Thymus (tissue), 11 donors: ENCODE measurements around the gene PACRG. TPM values are rescaled to one million over a fixed set of nuclear protein-coding genes. Genes with fewer than 3 reads are reported as not detected.

ENCODE experiments used
- DNase-seq, 9 donors: peaks; one replicate each; pipeline ENCODE4 v3.0.0-alpha.2; 2013; ENCODE audit warnings: low spot score in 9 of 9, low read depth in 6 of 9, missing footprints in 1 of 9
- H3K27ac ChIP-seq, 2 donors: one replicate each; pipeline ENCODE4 v1.5.1; 2013; ENCODE audit warnings: control low read depth in 1 of 2, low read depth in 1 of 2, low read length in 1 of 2, mild to moderate bottlenecking in 1 of 2, moderate library complexity in 1 of 2
- H3K27me3 ChIP-seq, 2 donors: one replicate each; pipeline ENCODE4 v1.5.1; 2013; ENCODE audit warnings: low read length in 1 of 2; ENCODE audit not compliant: control insufficient read depth in 2 of 2, insufficient read depth in 1 of 2
- H3K36me3 ChIP-seq, 2 donors: one replicate each; pipeline ENCODE4 v1.5.1; 2013; ENCODE audit warnings: low read length in 1 of 2, mild to moderate bottlenecking in 1 of 2, moderate library complexity in 1 of 2; ENCODE audit not compliant: control insufficient read depth in 2 of 2, insufficient read depth in 2 of 2
- H3K4me1 ChIP-seq, 2 donors: one replicate each; pipeline ENCODE4 v1.5.1; 2013; ENCODE audit warnings: low read length in 2 of 2; ENCODE audit not compliant: control insufficient read depth in 2 of 2, insufficient read depth in 2 of 2
- H3K4me3 ChIP-seq, 2 donors: one replicate each; pipeline ENCODE4 v1.5.1; 2013; ENCODE audit warnings: low read length in 2 of 2, control low read depth in 1 of 2, mild to moderate bottlenecking in 1 of 2
- H3K9me3 ChIP-seq, 2 donors: one replicate each; pipeline ENCODE4 v1.5.1; 2013; ENCODE audit warnings: low read length in 1 of 2, mild to moderate bottlenecking in 1 of 2; ENCODE audit not compliant: control insufficient read depth in 2 of 2, insufficient read depth in 1 of 2
- WGBS: extraction: QIAGEN DNeasy Blood & Tissue Kit; methylation state at CpG from one replicate; pipeline ENCODE4 v1.1.7; 2013; 5-methylcytosine and 5-hydroxymethylcytosine counted together
- polyA plus RNA-seq: library from polyadenylated mRNA; stranded (reverse); fragments of 200-250 nt; gene quantifications from one replicate; pipeline ENCODE4 v1.2.3, GENCODE V29; 2013
- total RNA-seq: library from RNA; stranded (reverse); fragments of 120-200 nt; gene quantifications from one replicate; pipeline ENCODE4 v1.2.4, GENCODE V29; 2013
- donor health status: healthy.

Gene PACRG
- total and polyA plus RNA-seq, 2 donors = 0.42 to 0.62 TPM

GRCh38 chr6:162785632-162786242 lies 58.0 kb downstream of the PACRG start:
- H3K4me1 ChIP-seq = no peaks in the 10 kb centered on the region
- H3K27ac ChIP-seq = no peak overlapping the region
- no peak for DNase-seq
- H3K4me3 ChIP-seq = no peak overlapping the region
- no peaks in the 10 kb centered on the region for H3K36me3 ChIP-seq
- H3K27me3 ChIP-seq = no peaks in the 10 kb centered on the region
- WGBS = 93% methylated on average over 8 of the region's 8 CpGs
- no peaks in the 10 kb centered on the region for H3K9me3 ChIP-seq

GRCh38 chr6:162798546-162799266 lies 70.9 kb downstream of the PACRG start:
- Histone ChIP-seq H3K27ac (no peak overlapping the region), H3K36me3 (no peaks in the 10 kb centered on the region), H3K4me1 (no peaks in the 10 kb centered on the region), H3K9me3 (no peaks in the 10 kb centered on the region), H3K4me3 (no peak overlapping the region), H3K27me3 (no peaks in the 10 kb centered on the region)
- DNase-seq = no peak
- 70% methylated on average over 4 of the region's 4 CpGs for WGBS

GRCh38 chr6:162814426-162814973 lies 86.7 kb downstream of the PACRG start:
- no peaks in the 10 kb centered on the region for H3K4me1 ChIP-seq
- peaks cover 0 to 3% of the 10 kb centered on the region in 2 donors for H3K9me3 ChIP-seq
- H3K27me3 ChIP-seq = no peaks in the 10 kb centered on the region
- H3K27ac ChIP-seq = no peak overlapping the region
- no peak overlapping the region for H3K4me3 ChIP-seq
- WGBS = 94% methylated on average over 10 of the region's 10 CpGs
- DNase-seq = no peak
- H3K36me3 ChIP-seq = no peaks in the 10 kb centered on the region

- Histone ChIP-seq H3K4me1 (no peaks in the 10 kb centered on the region), H3K27ac (no peak overlapping the region), H3K4me3 (no peak overlapping the region), H3K9me3 (no peaks in the 10 kb centered on the region), H3K36me3 (no peaks in the 10 kb centered on the region), H3K27me3 (no peaks in the 10 kb centered on the region)
- WGBS = 90% methylated on average over 6 of the region's 6 CpGs
- DNase-seq = no peak
Observed at GRCh38 chr6:162817196-162817595, 89.4 kb downstream of the PACRG start.

- Histone ChIP-seq H3K36me3 (no peaks in the 10 kb centered on the region), H3K4me3 (no peak overlapping the region), H3K27me3 (no peaks in the 10 kb centered on the region), H3K9me3 (no peaks in the 10 kb centered on the region), H3K27ac (no peak overlapping the region), H3K4me1 (no peaks in the 10 kb centered on the region)
- DNase-seq = no peak
- WGBS = 91% methylated on average over 2 of the region's 2 CpGs
Observed at GRCh38 chr6:162819284-162819683, 91.5 kb downstream of the PACRG start.

- DNase-seq = no peak
- Histone ChIP-seq H3K9me3 (no peaks in the 10 kb centered on the region), H3K4me1 (no peaks in the 10 kb centered on the region), H3K36me3 (no peaks in the 10 kb centered on the region), H3K27ac (no peak overlapping the region), H3K27me3 (no peaks in the 10 kb centered on the region), H3K4me3 (no peak overlapping the region)
- WGBS = 29% methylated on average over 3 of the region's 3 CpGs
Observed at GRCh38 chr6:162821102-162821501, 93.3 kb downstream of the PACRG start.

- no peak overlapping the region for H3K27ac ChIP-seq
- H3K27me3 ChIP-seq = no peaks in the 10 kb centered on the region
- DNase-seq = no peak
- H3K4me1 ChIP-seq = no peaks in the 10 kb centered on the region
- H3K36me3 ChIP-seq = no peaks in the 10 kb centered on the region
- no peak overlapping the region for H3K4me3 ChIP-seq
- 70% methylated on average over 6 of the region's 6 CpGs for WGBS
- H3K9me3 ChIP-seq = no peaks in the 10 kb centered on the region
Observed at GRCh38 chr6:162825597-162825996, 97.8 kb downstream of the PACRG start.

- H3K4me3 ChIP-seq = no peak overlapping the region
- H3K9me3 ChIP-seq = no peaks in the 10 kb centered on the region
- H3K27ac ChIP-seq = no peak overlapping the region
- no peaks in the 10 kb centered on the region for H3K4me1 ChIP-seq
- no peaks in the 10 kb centered on the region for H3K36me3 ChIP-seq
- 85% methylated on average over 8 of the region's 8 CpGs for WGBS
- no peaks in the 10 kb centered on the region for H3K27me3 ChIP-seq
- DNase-seq = no peak
Observed at GRCh38 chr6:162829013-162829742, 101.4 kb downstream of the PACRG start.

- Histone ChIP-seq H3K27me3 (no peaks in the 10 kb centered on the region), H3K9me3 (no peaks in the 10 kb centered on the region), H3K4me1 (no peaks in the 10 kb centered on the region), H3K27ac (no peak overlapping the region), H3K4me3 (no peak overlapping the region), H3K36me3 (no peaks in the 10 kb centered on the region)
- WGBS = 85% methylated on average over 4 of the region's 4 CpGs
- no peak for DNase-seq
Observed at GRCh38 chr6:162833776-162834175, 106.0 kb downstream of the PACRG start.
